ENCODE measurements around the gene ZNF582.

The ZNF582 gene

DNA sequence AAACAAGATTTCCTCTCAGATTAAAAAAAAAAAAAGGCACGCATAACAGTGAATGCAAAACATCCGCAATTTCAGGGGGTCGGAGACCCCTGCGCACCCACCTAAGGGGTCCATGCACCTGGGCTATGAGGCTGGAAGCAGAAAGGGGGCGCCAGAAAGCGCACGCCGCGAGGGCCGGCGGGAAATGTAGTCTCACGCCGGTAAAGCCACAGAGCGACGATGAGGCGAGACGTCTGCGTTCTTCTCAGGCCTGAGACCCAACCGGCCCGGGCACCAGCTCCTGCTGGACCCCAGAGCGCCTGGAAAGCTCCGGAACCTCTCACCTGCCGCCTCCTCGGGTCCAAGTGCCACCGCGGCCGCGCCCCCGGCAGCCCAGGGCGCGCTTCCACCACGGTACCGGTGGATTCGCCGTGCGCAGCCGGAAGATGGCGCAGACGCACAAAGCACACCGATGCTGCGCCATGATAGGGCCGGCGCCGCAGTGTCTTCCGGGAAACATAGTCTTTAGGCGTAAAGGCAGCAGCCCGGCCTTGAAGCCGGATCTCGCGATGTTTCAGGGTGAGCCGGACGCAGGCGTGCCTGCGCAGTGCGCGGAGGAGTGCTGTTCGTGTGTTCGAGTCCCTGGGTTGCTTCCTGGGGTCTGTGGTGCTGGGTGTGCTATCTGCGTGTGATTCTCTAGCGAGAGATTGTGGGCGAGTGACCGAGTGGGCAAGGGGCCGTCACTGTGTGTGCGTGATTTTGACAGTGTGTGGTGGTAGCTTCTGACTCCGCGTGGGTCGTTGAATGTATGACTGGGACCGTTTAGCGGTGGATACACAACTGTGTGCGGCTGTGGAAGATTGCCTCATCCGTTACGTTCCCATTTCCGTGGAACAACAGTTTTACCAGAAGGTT, at the start of gene ZNF582:
Gene ZNF582 (minus strand): TSS at position 416 of the 894 bp plus-strand sequence. CDS start 1,782 bp downstream, outside the sequence.
- TF ChIP-seq GLIS3 (CRISPR knock-in tag; IDR thresholded peaks at IDR 0.05) (no peak), ZFP3 (CRISPR knock-in tag; IDR thresholded peaks at IDR 0.05) (peak; percentile 15; the same call in 1 of the 2 replicates)
- peak; percentile 99 for ATAC-seq

DNA sequence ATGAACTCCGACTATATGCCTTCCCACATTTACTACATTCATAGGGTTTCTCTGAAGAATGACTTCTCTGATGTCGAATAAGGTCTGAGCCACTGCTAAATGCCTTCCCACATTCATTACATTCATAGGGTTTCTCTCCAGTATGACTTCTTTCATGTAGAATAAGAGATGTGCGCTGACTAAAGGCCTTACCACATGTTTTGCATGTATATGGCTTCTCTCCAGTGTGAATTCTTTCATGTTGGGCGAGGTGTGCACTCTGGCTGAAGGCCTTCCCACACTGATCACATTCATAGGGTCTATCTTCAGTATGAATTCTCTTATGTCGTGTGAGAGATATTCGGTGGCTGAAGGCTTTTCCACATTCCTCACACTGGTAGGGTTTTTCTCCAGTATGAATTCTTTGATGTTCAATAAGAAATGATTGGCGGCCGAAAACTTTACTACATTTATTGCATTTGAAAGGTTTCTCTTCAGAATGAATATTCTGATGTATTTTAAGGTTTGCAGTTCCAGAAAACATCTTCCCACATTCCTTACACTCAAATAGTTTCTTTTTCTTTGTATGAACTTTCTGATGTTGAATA, 48.0 kb upstream of the ZNF582 start:
- no peak for TF ChIP-seq ZNF8 (CRISPR knock-in tag; IDR thresholded peaks at IDR 0.05)
- ATAC-seq: no peak

- no peak for ATAC-seq
- TF ChIP-seq ZFP3 (CRISPR knock-in tag; IDR thresholded peaks at IDR 0.05) (no peak), TOX (CRISPR knock-in tag; IDR thresholded peaks at IDR 0.05; ENCODE audit: borderline replicate concordance) (no peak), ZNF8 (CRISPR knock-in tag; IDR thresholded peaks at IDR 0.05) (no peak), PPARA (CRISPR knock-in tag; IDR thresholded peaks at IDR 0.05; ENCODE audit: borderline replicate concordance) (no peak), TCF4 (CRISPR knock-in tag; IDR thresholded peaks at IDR 0.05; ENCODE audit: borderline replicate concordance) (no peak), OSR1 (CRISPR knock-in tag; IDR thresholded peaks at IDR 0.05) (no peak)
- TF ChIP-seq, protein P1, sequence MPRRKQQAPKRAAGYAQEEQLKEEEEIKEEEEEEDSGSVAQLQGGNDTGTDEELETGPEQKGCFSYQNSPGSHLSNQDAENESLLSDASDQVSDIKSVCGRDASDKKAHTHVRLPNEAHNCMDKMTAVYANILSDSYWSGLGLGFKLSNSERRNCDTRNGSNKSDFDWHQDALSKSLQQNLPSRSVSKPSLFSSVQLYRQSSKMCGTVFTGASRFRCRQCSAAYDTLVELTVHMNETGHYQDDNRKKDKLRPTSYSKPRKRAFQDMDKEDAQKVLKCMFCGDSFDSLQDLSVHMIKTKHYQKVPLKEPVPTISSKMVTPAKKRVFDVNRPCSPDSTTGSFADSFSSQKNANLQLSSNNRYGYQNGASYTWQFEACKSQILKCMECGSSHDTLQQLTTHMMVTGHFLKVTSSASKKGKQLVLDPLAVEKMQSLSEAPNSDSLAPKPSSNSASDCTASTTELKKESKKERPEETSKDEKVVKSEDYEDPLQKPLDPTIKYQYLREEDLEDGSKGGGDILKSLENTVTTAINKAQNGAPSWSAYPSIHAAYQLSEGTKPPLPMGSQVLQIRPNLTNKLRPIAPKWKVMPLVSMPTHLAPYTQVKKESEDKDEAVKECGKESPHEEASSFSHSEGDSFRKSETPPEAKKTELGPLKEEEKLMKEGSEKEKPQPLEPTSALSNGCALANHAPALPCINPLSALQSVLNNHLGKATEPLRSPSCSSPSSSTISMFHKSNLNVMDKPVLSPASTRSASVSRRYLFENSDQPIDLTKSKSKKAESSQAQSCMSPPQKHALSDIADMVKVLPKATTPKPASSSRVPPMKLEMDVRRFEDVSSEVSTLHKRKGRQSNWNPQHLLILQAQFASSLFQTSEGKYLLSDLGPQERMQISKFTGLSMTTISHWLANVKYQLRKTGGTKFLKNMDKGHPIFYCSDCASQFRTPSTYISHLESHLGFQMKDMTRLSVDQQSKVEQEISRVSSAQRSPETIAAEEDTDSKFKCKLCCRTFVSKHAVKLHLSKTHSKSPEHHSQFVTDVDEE (CRISPR knock-in tag; IDR thresholded peaks at IDR 0.05): no peak
Observed at GRCh38 chr19:56423985-56424353, 30.6 kb upstream of the ZNF582 start.

DNA sequence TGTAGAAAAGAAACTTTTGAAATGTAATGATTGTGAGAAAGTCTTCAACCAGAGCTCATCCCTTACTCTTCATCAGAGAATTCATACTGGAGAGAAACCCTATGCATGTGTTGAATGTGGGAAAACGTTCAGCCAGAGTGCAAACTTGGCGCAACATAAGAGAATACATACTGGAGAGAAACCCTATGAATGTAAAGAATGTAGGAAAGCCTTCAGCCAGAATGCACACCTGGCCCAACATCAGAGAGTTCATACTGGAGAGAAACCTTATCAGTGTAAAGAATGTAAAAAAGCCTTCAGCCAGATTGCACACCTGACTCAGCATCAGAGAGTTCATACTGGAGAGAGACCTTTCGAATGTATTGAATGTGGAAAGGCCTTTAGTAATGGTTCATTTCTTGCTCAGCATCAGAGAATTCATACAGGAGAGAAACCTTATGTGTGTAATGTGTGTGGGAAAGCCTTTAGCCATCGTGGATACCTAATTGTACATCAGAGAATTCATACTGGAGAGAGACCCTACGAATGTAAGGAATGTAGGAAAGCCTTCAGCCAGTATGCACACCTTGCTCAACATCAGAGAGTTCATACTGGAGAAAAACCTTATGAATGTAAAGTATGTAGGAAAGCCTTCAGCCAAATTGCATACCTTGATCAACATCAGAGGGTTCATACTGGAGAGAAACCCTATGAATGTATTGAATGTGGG, 30.1 kb upstream of the ZNF582 start:
- TF ChIP-seq TCF4 (CRISPR knock-in tag; IDR thresholded peaks at IDR 0.05; ENCODE audit: borderline replicate concordance) (no peak), ZFP30 (CRISPR knock-in tag; IDR thresholded peaks at IDR 0.05) (no peak), BACH2 (CRISPR knock-in tag; IDR thresholded peaks at IDR 0.05; ENCODE audit: borderline replicate concordance) (no peak), TOX (CRISPR knock-in tag; IDR thresholded peaks at IDR 0.05; ENCODE audit: borderline replicate concordance) (no peak), CSRNP3 (CRISPR knock-in tag; IDR thresholded peaks at IDR 0.05) (no peak), ZC3H10 (CRISPR knock-in tag; IDR thresholded peaks at IDR 0.05) (no peak), SNAI2 (CRISPR knock-in tag; IDR thresholded peaks at IDR 0.05) (no peak), CREB5 (CRISPR knock-in tag; IDR thresholded peaks at IDR 0.05; ENCODE audit: low read depth) (no peak), ZNF565 (CRISPR knock-in tag; conservative IDR thresholded peaks at IDR 0.05; ENCODE audit: low read depth) (no peak), OSR1 (CRISPR knock-in tag; IDR thresholded peaks at IDR 0.05) (no peak)
- TF ChIP-seq, protein P1 (CRISPR knock-in tag; IDR thresholded peaks at IDR 0.05): no peak
- TF ChIP-seq, protein P2, sequence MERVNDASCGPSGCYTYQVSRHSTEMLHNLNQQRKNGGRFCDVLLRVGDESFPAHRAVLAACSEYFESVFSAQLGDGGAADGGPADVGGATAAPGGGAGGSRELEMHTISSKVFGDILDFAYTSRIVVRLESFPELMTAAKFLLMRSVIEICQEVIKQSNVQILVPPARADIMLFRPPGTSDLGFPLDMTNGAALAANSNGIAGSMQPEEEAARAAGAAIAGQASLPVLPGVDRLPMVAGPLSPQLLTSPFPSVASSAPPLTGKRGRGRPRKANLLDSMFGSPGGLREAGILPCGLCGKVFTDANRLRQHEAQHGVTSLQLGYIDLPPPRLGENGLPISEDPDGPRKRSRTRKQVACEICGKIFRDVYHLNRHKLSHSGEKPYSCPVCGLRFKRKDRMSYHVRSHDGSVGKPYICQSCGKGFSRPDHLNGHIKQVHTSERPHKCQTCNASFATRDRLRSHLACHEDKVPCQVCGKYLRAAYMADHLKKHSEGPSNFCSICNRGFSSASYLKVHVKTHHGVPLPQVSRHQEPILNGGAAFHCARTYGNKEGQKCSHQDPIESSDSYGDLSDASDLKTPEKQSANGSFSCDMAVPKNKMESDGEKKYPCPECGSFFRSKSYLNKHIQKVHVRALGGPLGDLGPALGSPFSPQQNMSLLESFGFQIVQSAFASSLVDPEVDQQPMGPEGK (CRISPR knock-in tag; IDR thresholded peaks at IDR 0.05; ENCODE audit: borderline replicate concordance): no peak
- ATAC-seq: no peak
